Memory B cell (primary cell): ENCODE measurements around the gene PSMD1.
A peak's percentile ranks its signal among the peaks of the same experiment; 100 is the strongest.
"Not testable (repeated sequence)": the region's sequence is repeated elsewhere in the genome, so short reads cannot be mapped to it uniquely, and the experiment has no call there.

Source experiments
- ATAC-seq: fragments of 150-1000 bp; cut with Tn5 transposase; 2 replicates; pipeline ENCODE4 v1.10.0; 2021; ENCODE audit warnings: low read depth, mild to moderate bottlenecking, moderate library complexity
- DNase-seq, 2 donors: peaks; one replicate each; pipeline ENCODE4 v3.0.0; 2022; ENCODE audit warnings: low spot score in 2 of 2
- H3K27ac Mint-ChIP-seq: one replicate; pipeline ENCODE4 v1.8.0; 2022; ENCODE audit warnings: mild to moderate bottlenecking, moderate library complexity, mixed read lengths
- H3K27me3 Mint-ChIP-seq: one replicate; pipeline ENCODE4 v1.8.0; 2022; ENCODE audit warnings: mixed read lengths
- H3K36me3 Mint-ChIP-seq: one replicate; pipeline ENCODE4 v1.8.0; 2022; ENCODE audit warnings: mild to moderate bottlenecking, mixed read lengths
- H3K4me1 Mint-ChIP-seq: one replicate; pipeline ENCODE4 v1.8.0; 2022; ENCODE audit warnings: mixed read lengths
- H3K4me3 Mint-ChIP-seq: one replicate; pipeline ENCODE4 v1.8.0; 2022; ENCODE audit warnings: mild to moderate bottlenecking, moderate library complexity, mixed read lengths
- H3K9me3 Mint-ChIP-seq: one replicate; pipeline ENCODE4 v1.8.0; 2022; ENCODE audit warnings: mixed read lengths

PSMD1 gene

DNA sequence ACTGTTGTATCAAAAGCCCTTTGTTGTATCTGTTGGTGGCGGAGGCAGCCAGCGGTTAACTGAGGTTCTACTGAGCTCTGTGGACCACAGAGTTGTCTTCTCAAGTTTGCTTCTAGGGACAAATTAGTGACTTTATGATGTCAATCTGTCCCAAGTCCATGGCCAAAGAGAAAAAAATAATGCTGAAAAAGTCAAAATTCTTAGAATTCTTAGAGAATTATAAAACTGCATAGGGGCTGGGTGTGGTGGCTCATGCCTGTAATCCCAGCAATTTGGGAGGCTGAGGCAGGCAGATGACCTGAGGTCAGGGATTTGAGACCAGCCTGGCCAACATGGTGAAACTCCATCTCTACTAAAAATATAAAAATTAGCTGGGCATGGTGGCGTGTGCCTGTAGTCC lies 31.6 kb upstream of the PSMD1 start:
- H3K4me3 Mint-ChIP-seq, H3K27ac Mint-ChIP-seq, H3K27me3 Mint-ChIP-seq, DNase-seq, H3K4me1 Mint-ChIP-seq, ATAC-seq, H3K9me3 Mint-ChIP-seq, H3K36me3 Mint-ChIP-seq: not testable (repeated sequence)

DNA sequence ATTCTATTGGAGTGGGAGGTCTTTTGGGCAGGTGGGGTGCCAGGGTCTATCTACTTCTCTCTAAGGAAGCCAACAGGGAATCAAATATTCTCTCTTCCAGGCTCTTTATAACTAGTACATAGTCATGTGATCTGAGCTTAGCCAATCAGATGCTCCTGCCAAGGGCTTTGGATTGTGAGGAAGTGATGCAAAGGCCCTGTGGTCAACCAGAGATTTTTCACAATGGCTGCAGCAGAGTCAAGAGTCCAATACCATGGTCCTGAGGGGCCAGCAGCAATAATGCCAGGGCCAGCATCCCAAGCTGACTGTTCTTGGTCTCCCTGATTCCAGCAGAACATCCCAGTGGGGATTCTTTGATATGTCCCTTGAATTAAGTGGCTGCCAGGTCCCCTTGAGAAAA lies 27.8 kb upstream of the PSMD1 start:
- Mint-ChIP-seq H3K4me3 (no peak overlapping the region), H3K27me3 (peaks cover 2% of the 10 kb centered on the region), H3K4me1 (no peaks in the 10 kb centered on the region), H3K9me3 (no peaks in the 10 kb centered on the region), H3K36me3 (no peaks in the 10 kb centered on the region), H3K27ac (no peak overlapping the region)
- DNase-seq (no peak), ATAC-seq (no peak)

DNA sequence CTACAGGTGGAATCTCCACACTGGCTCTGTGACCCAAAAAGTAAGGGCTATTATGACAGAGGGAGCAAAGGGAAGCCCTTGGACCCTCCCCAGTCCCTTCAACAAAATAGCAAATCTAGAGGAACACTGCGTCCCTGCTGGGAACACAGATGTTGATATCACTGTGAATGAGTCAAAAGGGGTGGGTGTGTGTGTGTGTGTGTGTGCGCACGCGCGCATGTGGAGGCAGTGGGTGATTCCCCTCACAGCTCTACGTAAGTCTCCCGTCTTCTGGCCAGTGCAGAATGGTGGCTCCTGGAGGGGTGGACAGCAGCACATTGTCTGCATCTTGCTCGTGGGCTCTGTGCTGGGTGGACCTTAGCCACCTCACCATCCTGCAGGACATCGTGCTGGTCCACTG lies 27.1 kb upstream of the PSMD1 start:
- no peak overlapping the region for H3K4me3 Mint-ChIP-seq
- DNase-seq: no peak
- H3K9me3 Mint-ChIP-seq: no peaks in the 10 kb centered on the region
- no peaks in the 10 kb centered on the region for H3K36me3 Mint-ChIP-seq
- H3K4me1 Mint-ChIP-seq: peaks cover 3% of the 10 kb centered on the region
- no peak overlapping the region for H3K27ac Mint-ChIP-seq
- peaks cover 2% of the 10 kb centered on the region for H3K27me3 Mint-ChIP-seq
- ATAC-seq: no peak

DNA sequence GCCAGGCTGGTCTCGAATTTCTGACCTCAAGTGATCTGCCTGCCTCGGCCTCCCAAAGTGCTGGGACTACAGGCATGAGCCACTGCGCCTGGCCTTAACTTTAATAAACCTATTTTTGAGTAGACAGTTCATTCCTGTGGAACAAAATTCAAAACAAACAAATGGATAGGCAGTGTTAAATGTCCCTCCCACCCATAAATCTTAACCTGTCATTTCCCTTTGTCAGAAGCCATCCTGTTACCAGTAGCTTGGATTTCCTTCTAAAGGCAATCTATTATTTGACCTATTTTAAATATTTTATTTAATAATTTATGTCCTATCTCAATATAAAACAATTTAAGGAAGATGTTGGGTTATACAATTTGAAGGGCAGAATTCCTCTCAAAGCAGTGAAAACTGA lies 25.9 kb upstream of the PSMD1 start:
- H3K9me3 Mint-ChIP-seq: no peaks in the 10 kb centered on the region
- H3K27me3 Mint-ChIP-seq: peaks cover 2% of the 10 kb centered on the region
- ATAC-seq (no peak), DNase-seq (no peak)
- H3K27ac Mint-ChIP-seq: no peak overlapping the region
- H3K4me1 Mint-ChIP-seq: peaks cover 4% of the 10 kb centered on the region
- no peak overlapping the region for H3K4me3 Mint-ChIP-seq
- H3K36me3 Mint-ChIP-seq: no peaks in the 10 kb centered on the region

DNA sequence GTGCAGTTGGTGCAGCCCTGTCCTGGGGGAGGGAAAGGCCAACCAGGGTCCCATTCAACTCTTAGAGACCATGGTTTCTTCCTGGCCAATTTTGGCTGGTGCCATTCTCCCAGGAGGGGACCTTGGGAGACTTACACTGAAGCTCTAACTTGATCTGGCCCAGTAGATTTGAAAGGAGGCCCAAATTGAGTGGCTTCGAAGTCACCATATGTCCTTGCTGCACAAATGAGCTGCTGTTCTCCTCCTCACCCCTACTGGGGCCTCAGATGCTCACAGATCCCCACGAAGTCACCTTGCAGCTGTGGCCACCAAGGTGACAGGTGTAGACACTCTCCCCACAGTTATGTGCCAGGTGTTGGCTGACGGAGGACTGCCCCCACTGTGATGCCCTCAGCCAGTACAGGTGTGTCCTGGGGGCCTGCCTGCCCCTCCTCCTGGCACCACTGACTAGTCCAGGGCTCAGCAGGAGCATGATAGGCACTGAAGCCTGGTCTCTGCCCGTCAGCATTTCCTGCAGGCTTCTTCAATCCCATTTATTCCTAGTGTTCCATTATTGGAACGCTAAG lies 24.0 kb upstream of the PSMD1 start:
- H3K9me3 Mint-ChIP-seq: no peaks in the 10 kb centered on the region
- DNase-seq: no peak
- peaks cover 7% of the 10 kb centered on the region for H3K4me1 Mint-ChIP-seq
- H3K27ac Mint-ChIP-seq: no peak overlapping the region
- no peaks in the 10 kb centered on the region for H3K36me3 Mint-ChIP-seq
- H3K4me3 Mint-ChIP-seq: no peak overlapping the region
- no peak for ATAC-seq
- peaks cover 12% of the 10 kb centered on the region for H3K27me3 Mint-ChIP-seq

DNA sequence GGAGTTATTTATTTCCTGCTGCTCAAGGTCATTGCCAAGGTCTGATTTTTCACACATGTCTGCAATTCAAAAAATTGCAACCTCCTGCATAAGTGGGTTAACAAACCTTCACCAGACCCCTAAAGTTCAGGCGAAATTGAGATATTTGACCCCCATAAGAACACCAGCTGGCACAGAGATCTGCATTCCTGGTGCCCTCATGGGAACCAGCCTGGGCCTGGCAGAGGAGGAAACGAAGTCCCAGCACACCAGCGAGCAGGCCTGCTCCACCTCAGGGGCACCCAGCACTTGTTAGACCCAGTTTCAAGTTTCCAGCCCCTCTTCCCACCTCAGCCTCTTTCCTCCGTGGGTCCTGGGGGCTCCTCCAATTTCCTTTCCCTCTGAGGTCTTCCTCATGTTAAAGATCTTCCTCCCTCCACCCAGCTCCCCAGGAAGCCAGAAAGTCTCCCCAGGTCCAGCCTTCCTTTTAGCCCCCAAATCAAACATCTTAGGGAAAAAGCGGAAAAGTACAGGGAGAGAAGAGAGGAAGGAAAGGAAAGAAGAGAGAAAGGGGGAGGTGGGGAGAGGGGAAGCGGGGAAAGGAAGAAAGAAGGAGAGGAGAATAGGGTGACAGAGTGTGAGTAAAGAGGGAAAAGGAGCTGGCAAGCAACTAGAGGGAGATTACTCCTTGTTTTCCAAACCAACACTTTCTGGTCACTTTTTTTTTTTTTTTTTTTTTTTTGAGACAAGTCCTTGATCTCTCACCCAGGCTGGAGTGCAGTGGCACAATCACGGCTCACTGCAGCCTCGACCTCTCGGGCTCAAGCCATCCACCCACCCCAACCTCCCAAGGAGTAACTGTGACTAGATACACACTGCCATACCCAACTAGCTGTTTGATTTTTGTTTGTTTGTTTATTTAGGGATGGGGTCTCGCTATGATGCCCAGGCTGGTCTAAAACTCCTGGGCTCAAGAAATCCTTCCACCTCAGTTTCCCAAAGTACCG lies 23.2 kb upstream of the PSMD1 start:
- ATAC-seq: no peak
- H3K27ac Mint-ChIP-seq: no peak overlapping the region
- H3K27me3 Mint-ChIP-seq: peaks cover 15% of the 10 kb centered on the region
- no peak overlapping the region for H3K4me3 Mint-ChIP-seq
- no peaks in the 10 kb centered on the region for H3K9me3 Mint-ChIP-seq
- DNase-seq: no peak
- H3K36me3 Mint-ChIP-seq: no peaks in the 10 kb centered on the region
- H3K4me1 Mint-ChIP-seq: peaks cover 11% of the 10 kb centered on the region

DNA sequence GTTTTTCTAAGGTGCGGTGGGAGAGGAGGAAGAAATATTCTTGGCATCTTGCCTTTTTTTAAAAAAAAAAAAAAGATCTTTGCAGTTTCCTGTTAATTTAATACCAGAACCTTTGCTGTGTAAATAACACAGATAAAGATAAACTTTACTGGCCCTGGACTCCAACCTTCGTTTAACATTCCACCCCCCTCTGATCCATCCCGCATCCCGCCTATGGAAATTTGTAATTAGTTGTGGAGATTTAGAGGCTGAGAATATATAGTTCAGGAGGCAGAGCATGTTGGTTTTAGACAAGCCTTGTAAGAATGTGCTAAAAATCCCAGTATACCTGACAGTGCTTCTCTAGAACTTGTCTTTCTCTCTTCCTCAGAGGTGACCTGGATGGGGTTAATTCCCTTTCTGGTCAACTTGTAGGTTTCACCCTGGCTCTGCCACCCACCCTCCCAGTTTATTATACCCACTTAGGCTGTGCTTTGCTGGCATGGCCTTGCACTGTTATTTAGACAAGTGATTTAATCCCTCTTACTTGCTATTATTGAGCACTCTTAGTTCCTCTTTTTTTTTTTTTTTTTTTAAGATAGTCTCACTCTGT lies 22.3 kb upstream of the PSMD1 start:
- H3K4me3 Mint-ChIP-seq: no peak overlapping the region
- peaks cover 18% of the 10 kb centered on the region for H3K27me3 Mint-ChIP-seq
- peaks cover 12% of the 10 kb centered on the region for H3K4me1 Mint-ChIP-seq
- H3K27ac Mint-ChIP-seq: no peak overlapping the region
- no peaks in the 10 kb centered on the region for H3K36me3 Mint-ChIP-seq
- DNase-seq: no peak
- H3K9me3 Mint-ChIP-seq: no peaks in the 10 kb centered on the region
- peak; percentile 77 for ATAC-seq

DNA sequence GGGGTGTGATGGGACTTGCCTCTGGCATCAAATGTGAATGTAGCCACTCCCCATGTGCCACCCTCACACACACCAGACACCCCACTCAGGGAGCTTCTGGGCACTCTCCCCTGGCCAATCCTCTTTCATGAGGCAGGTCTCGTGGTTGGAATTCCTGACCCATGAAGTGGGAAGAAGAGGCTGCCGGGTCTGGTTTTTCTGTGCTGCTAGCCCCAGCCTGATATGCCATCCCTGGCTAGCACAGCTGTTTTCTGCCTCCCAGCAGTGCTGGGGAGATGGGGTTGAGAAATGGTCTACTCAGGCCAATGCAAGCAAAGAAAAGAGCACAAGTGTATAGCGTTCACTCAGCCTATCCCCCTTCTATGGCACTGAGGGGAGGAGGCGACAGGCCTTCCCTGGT lies 20.5 kb upstream of the PSMD1 start:
- peaks cover 12% of the 10 kb centered on the region for H3K4me1 Mint-ChIP-seq
- H3K27ac Mint-ChIP-seq: no peak overlapping the region
- no peak for ATAC-seq
- peak overlapping the region; percentile 39 for H3K4me3 Mint-ChIP-seq
- H3K27me3 Mint-ChIP-seq: peaks cover 23% of the 10 kb centered on the region
- H3K9me3 Mint-ChIP-seq: no peaks in the 10 kb centered on the region
- H3K36me3 Mint-ChIP-seq: no peaks in the 10 kb centered on the region
- DNase-seq: no peak

DNA sequence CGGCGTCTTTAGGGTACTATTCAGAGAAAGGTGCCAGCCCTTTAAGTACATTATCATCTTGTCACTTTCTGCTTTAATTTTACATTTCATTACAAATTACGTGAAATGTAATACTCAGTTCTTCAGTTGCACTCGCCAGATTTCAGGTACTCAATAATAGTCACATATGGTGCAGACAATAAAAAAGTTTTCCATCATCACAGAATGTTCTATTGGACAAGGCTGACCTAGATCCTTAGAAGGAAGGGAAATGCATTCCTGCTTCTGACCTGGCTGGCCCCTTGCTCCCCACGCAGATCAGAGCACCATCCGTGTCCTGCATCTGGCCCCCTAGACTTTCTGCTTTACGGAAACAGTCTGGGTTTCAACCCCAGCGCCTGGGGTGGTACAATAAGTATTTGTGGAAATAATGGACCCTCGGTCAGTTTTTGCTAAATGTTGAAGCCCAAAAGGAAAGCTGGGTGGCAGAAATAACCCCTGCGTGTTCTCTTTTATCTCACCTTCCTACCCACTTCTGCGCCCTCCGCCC lies 20.0 kb upstream of the PSMD1 start:
- Mint-ChIP-seq H3K9me3 (no peaks in the 10 kb centered on the region), H3K36me3 (no peaks in the 10 kb centered on the region), H3K4me3 (peak overlapping the region; percentile 14), H3K27me3 (peaks cover 27% of the 10 kb centered on the region), H3K4me1 (peaks cover 12% of the 10 kb centered on the region), H3K27ac (no peak overlapping the region)
- ATAC-seq (no peak), DNase-seq (no peak)

DNA sequence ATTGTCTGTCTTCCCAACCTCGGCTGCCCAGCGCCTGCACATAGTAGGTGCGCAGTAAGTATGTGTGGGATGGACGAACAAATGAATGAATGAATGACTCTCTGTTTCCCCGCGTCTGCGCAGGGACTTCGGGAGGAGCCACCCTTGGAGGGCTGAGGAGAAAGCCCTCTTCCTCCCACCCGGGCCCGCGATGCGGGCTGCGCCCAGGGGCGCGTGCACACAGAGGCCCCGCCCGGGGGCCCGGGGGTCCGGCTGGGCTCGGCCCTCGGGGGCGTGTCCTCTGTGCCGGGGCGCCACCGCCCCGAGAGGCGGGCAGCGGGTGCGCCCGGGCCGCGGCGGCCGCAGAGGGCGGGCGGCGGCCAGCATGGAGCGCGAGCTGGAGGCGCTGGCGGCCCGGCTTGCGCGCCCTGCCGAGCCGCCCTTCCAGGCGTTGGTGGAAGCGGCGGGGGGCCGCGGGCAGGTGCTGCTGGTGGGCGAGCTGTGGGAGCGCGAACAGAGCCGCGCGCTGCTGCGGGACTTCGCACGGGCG lies 19.4 kb upstream of the PSMD1 start, which contains the start of gene C2orf72:
Gene C2orf72 (plus strand): TSS at position 322 of the 529 bp plus-strand sequence. CDS start 43 bp downstream, at position 365.
- ATAC-seq (peak; percentile 31), DNase-seq (no peak)
- peaks cover 12% of the 10 kb centered on the region for H3K4me1 Mint-ChIP-seq
- H3K27ac Mint-ChIP-seq: no peak within 1 kb of the TSS
- peaks cover 30% of the 10 kb centered on the region for H3K27me3 Mint-ChIP-seq
- no peaks in the 10 kb centered on the region for H3K9me3 Mint-ChIP-seq
- no peaks in the 10 kb centered on the region for H3K36me3 Mint-ChIP-seq
- H3K4me3 Mint-ChIP-seq: peak within 1 kb of the TSS; percentile 69

DNA sequence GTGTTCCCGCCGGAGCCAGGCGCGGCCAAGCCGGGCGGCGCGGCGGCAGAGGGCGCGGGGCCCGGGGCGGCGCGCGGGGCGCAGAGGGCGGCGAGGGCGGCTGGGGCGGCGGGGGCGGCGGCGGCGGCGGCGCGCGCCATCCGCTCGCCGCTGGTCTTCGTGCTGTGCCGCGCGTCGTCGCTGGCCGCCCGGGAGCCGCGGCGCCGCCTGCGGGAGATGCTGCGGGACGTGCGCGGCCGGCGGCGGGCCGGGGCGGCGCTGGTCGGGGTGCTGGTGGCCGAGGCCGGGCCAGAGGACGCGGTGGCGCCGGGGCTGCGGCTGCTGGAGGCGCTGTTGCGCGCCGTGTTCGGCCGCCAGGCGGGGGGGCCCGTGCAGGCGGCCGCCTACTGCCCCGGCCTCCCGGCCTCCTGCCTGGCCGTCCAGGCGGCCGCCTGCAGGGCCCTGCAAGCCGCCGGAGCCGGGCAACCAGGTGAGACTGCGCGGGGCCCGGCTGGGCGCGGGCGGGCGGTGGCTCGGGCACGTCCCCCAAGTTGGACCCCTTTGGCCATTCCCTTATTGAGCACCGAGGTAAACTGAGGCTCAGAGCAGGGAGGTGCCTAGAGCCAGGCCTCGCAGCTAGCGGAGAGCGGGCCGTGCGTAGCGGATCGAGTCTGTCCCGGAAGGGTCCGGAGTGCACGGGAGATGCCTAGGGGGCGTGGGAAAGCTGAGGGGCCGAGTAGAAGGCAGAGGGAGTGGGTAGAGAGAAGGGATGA lies 18.8 kb upstream of the PSMD1 start:
- no peaks in the 10 kb centered on the region for H3K9me3 Mint-ChIP-seq
- ATAC-seq (peak; percentile 41), DNase-seq (no peak)
- no peaks in the 10 kb centered on the region for H3K36me3 Mint-ChIP-seq
- no peak overlapping the region for H3K27ac Mint-ChIP-seq
- peaks cover 12% of the 10 kb centered on the region for H3K4me1 Mint-ChIP-seq
- peak overlapping the region; percentile 69 for H3K4me3 Mint-ChIP-seq
- H3K27me3 Mint-ChIP-seq: peaks cover 30% of the 10 kb centered on the region

DNA sequence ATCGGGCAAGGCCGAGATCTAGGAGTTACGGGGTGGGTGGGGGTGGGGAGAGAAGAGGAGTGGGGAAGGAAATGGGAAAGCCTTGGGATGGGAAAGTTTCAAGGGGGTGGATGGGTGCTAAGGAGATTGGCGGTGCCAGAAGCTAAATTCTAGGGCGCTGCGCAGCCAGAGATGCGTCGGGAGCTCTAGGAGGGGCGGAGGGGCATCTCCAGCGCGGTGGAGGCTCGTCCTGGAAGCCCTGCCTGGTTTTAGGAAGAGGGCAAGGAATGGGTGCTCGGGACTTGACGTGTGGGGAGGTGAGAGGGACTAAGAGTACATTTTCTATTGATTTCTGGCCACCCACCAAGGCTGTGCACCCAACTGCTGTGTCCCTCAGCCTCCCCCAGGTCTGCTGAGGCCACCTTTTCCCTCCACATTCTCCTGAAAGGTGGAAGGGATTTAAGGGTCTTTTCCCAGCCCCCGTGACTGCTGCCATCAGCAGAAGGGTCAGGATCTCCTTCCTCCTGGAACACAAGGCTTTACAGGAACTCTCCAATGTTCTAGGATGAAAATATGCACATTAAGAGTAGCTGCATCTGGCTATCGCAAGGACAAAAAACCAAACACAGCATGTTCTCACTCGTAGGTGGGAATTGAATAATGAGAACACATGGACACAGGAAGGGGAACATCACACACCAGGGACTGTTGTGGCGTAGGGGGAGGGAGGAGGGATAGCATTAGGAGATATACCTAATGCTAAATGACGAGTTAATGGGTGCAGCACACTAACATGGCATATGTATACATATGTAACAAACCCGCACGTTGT lies 18.0 kb upstream of the PSMD1 start:
- ATAC-seq: no peak
- Mint-ChIP-seq H3K4me3 (peak overlapping the region; percentile 69), H3K27me3 (peaks cover 30% of the 10 kb centered on the region), H3K9me3 (no peaks in the 10 kb centered on the region), H3K36me3 (no peaks in the 10 kb centered on the region), H3K27ac (no peak overlapping the region), H3K4me1 (peaks cover 12% of the 10 kb centered on the region)
- no peak for DNase-seq

DNA sequence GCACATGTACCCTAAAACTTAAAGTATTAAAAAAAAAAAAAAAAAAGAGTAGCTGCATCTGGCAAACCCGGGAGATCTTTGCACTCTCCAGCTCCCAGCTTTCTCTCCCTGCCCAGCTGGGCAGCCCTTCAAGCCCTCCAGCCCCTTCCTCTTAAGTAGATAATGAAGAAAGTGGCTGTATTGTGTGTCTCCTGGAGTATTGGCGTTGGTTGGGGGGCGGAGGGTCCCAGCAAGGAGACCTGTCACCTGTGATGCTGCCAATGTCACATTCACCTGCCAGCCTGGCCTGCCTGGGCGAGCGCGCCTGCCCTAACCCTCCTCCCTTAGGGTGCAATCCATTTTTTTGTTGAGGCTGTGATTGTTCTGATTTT lies 17.4 kb upstream of the PSMD1 start:
- DNase-seq: no peak
- Mint-ChIP-seq H3K4me3 (no peak overlapping the region), H3K27me3 (peaks cover 30% of the 10 kb centered on the region), H3K9me3 (no peaks in the 10 kb centered on the region), H3K4me1 (peaks cover 11% of the 10 kb centered on the region), H3K36me3 (no peaks in the 10 kb centered on the region), H3K27ac (no peak overlapping the region)
- no peak for ATAC-seq
